HCT116 (cell line): ENCODE results near the gene PRPSAP1. TPM values are rescaled to one million over a fixed set of nuclear protein-coding genes. Genes with fewer than 3 reads are reported as not detected.

Source experiments
- ATAC-seq: fragments of 200-7000 bp; cut with Tn5 transposase; 2 replicates; pipeline ENCODE4 v1.9.1; 2020; ENCODE audit warnings: mild to moderate bottlenecking, moderate library complexity
- BruUV-seq: library from RNA; stranded (reverse); fragments of 400-500 nt; replicated peaks from 2 replicates; lab custom pipeline; 2021; lab: Mats Ljungman, UMichigan
- CTCF ChIA-PET: fragments of 300-600 bp; sonication (Branson Sonifier 250); formaldehyde crosslinking; loops from one replicate; lab custom pipeline; 2021; ENCODE audit warnings: antibody characterized with exemption; lab: Charles Lee
- POLR2A ChIA-PET: fragments of 300-600, 350-600 bp; sonication (Branson Sonifier 250); formaldehyde crosslinking; loops from one replicate; lab custom pipeline; 2021; ENCODE audit warnings: antibody characterized with exemption; lab: Charles Lee
- RAD21 ChIA-PET, 2 experiments: fragments of 300-600 bp; sonication (Branson Sonifier 250); formaldehyde crosslinking; loops; one replicate each; lab custom pipeline; 2023; ENCODE audit warnings: low total read pairs in 2 of 2; ENCODE audit not compliant: uncharacterized antibody in 2 of 2, unreplicated experiment in 2 of 2, low non-redundant PET in 1 of 2; lab: Charles Lee
- DNase-seq: peaks from one replicate; pipeline ENCODE4 v3.0.0-alpha.2; 2010; ENCODE audit warnings: low read depth, low spot score
- H2AFZ ChIP-seq: fragments of 200-600 bp; shearing (Covaris generic), sonication (generic); 2 replicates; pipeline ENCODE4 v1.6.1; 2017; ENCODE audit warnings: low read depth, mixed run types, mixed read lengths, antibody characterized with exemption, low read length; ENCODE audit not compliant: poor library complexity, severe bottlenecking
- H3K27ac ChIP-seq: 2 replicates; pipeline ENCODE4 v1.5.1; 2012; ENCODE audit warnings: low read depth, low read length
- H3K27me3 ChIP-seq: fragments of 200-600 bp; sonication (generic); 2 replicates; pipeline ENCODE4 v1.6.1; 2016; ENCODE audit warnings: mixed run types, low read length, mixed read lengths; ENCODE audit not compliant: insufficient read depth
- H3K36me3 ChIP-seq, 2 experiments: fragments of 200-500 bp in 1 of 2; fragments of 200-600 bp in 1 of 2; sonication (Bioruptor generic) in 1 of 2; sonication (generic) in 1 of 2; 2 replicates each; pipeline versions ENCODE4 v1.5.1 to v1.6.1; 2014 to 2016; ENCODE audit warnings: low read length in 2 of 2, inconsistent platforms in 1 of 2, mixed read lengths in 1 of 2, mixed run types in 1 of 2; ENCODE audit not compliant: insufficient read depth in 2 of 2, control insufficient read depth in 1 of 2
- H3K4me1 ChIP-seq, 2 experiments: fragments of 200-600 bp in 1 of 2; sonication (generic) in 1 of 2; 2 replicates each; pipeline versions ENCODE4 v1.5.1 to v1.6.1; 2012 to 2017; ENCODE audit warnings: low read length in 2 of 2, inconsistent platforms in 1 of 2, mild to moderate bottlenecking in 1 of 2, mixed read lengths in 1 of 2, mixed run types in 1 of 2, moderate library complexity in 1 of 2; ENCODE audit not compliant: insufficient read depth in 2 of 2, control insufficient read depth in 1 of 2
- H3K4me2 ChIP-seq: fragments of 200-600 bp; sonication (generic); 2 replicates; pipeline ENCODE4 v1.6.1; 2017; ENCODE audit warnings: mixed run types, low read length, mixed read lengths
- H3K4me3 ChIP-seq, 2 experiments: fragments of 200-600 bp in 1 of 2; sonication (generic) in 1 of 2; replicated peaks in 1 of 2; 2 replicates each; pipeline ENCODE4 v1.5.1; 2011 to 2016; ENCODE audit warnings: low read length in 2 of 2, control low read depth in 1 of 2, low read depth in 1 of 2, mild to moderate bottlenecking in 1 of 2, mixed read lengths in 1 of 2, mixed run types in 1 of 2
- H3K79me2 ChIP-seq: fragments of 200-600 bp; sonication (generic); 2 replicates; pipeline ENCODE4 v1.6.1; 2017; ENCODE audit warnings: mild to moderate bottlenecking, mixed run types, low read length, moderate library complexity, mixed read lengths; ENCODE audit not compliant: insufficient read depth
- H3K9ac ChIP-seq: fragments of 200-600 bp; sonication (generic); 2 replicates; pipeline ENCODE4 v1.6.1; 2016; ENCODE audit warnings: low read length, mixed read lengths
- H3K9me2 ChIP-seq: fragments of 200-600 bp; sonication (generic), shearing (Covaris generic); 2 replicates; pipeline ENCODE4 v1.6.1; 2017; ENCODE audit warnings: mixed run types, mild to moderate bottlenecking, moderate library complexity; ENCODE audit not compliant: insufficient read depth
- H3K9me3 ChIP-seq, 2 experiments: fragments of 200-500 bp in 1 of 2; fragments of 200-600 bp in 1 of 2; sonication (Bioruptor generic) in 1 of 2; sonication (generic) in 1 of 2; 2 replicates each; pipeline ENCODE4 v1.6.1; 2014 to 2017; ENCODE audit warnings: low read length in 2 of 2, mixed read lengths in 2 of 2, inconsistent platforms in 1 of 2, low read depth in 1 of 2, mild to moderate bottlenecking in 1 of 2, mixed run types in 1 of 2, moderate library complexity in 1 of 2; ENCODE audit not compliant: control insufficient read depth in 1 of 2, insufficient read depth in 1 of 2
- H4K20me1 ChIP-seq: fragments of 200-600 bp; sonication (generic), shearing (Covaris generic); 2 replicates; pipeline ENCODE4 v1.6.1; 2017; ENCODE audit warnings: mixed run types, mild to moderate bottlenecking, moderate library complexity; ENCODE audit not compliant: insufficient read depth
- CEBPB ChIP-seq: IDR thresholded peaks from 2 replicates; pipeline ENCODE4 v1.6.1; 2012; ENCODE audit warnings: low read depth
- EGR1 ChIP-seq: IDR thresholded peaks from 2 replicates; pipeline ENCODE4 v1.6.1; 2012; ENCODE audit warnings: low read depth
- ELF1 ChIP-seq: IDR thresholded peaks from 2 replicates; pipeline ENCODE4 v1.6.1; 2012; ENCODE audit warnings: low read depth, borderline replicate concordance
- EZH2 ChIP-seq: fragments of 200-600 bp; sonication (generic); IDR thresholded peaks from 2 replicates; pipeline ENCODE4 v1.6.1; 2017; ENCODE audit warnings: antibody characterized with exemption, mixed run types
- POLR2A ChIP-seq: IDR thresholded peaks from 2 replicates; pipeline ENCODE4 v1.7.0; 2011; ENCODE audit warnings: borderline replicate concordance; ENCODE audit not compliant: insufficient read depth, insufficient read length; ENCODE audit errors: extremely low read depth
- POLR2AphosphoS5 ChIP-seq: IDR thresholded peaks from 2 replicates; pipeline ENCODE4 v1.6.1; 2011; ENCODE audit warnings: mild to moderate bottlenecking, low read depth, low read length, moderate library complexity
- REST ChIP-seq: IDR thresholded peaks from 2 replicates; pipeline ENCODE4 v1.6.1; 2012; ENCODE audit warnings: low read depth
- TCF7L2 ChIP-seq: IDR thresholded peaks from 2 replicates; pipeline ENCODE4 v1.7.0; 2011; ENCODE audit warnings: borderline replicate concordance, inconsistent platforms; ENCODE audit not compliant: insufficient read depth, insufficient read length; ENCODE audit errors: extremely low read depth
- YY1 ChIP-seq: IDR thresholded peaks from 2 replicates; pipeline ENCODE4 v1.6.1; 2011; ENCODE audit warnings: low read length, low read depth, moderate library complexity, mild to moderate bottlenecking; ENCODE audit not compliant: insufficient replicate concordance; ENCODE audit errors: extremely low read depth
- ZFX ChIP-seq: fragments of 450-650 bp; IDR thresholded peaks from 2 replicates; pipeline ENCODE4 v1.6.1; 2017
- intact Hi-C: fragments of 100-400 bp; cut with micrococcal nuclease; formaldehyde crosslinking; loops from 2 replicates; pipeline ENCODE4 v1.10.0; 2022
- total RNA-seq: library from RNA; stranded (reverse); gene quantifications from one replicate; pipeline ENCODE4 v1.2.1, GENCODE V29; 2021; ENCODE audit not compliant: unreplicated experiment
- TF ChIP-seq, protein P1 (sequence below): IDR thresholded peaks from 2 replicates; pipeline ENCODE4 v1.6.1; 2011; ENCODE audit warnings: mild to moderate bottlenecking, low read length, moderate library complexity; ENCODE audit not compliant: insufficient replicate concordance; ENCODE audit errors: extremely low read depth

PRPSAP1 gene
- total RNA-seq, 1 experiment from 2014 or later, result 81.4 TPM

GRCh38 chr17:76399175-76400172 lies 45.8 kb upstream of the PRPSAP1 start:
- TF ChIP-seq TCF7L2 (no peak), ZFX (no peak), POLR2A (no peak), CEBPB (no peak), EZH2 (no peak), ELF1 (no peak), YY1 (no peak), EGR1 (no peak), REST (no peak), POLR2AphosphoS5 (no peak)
- TF ChIP-seq, protein P1, sequence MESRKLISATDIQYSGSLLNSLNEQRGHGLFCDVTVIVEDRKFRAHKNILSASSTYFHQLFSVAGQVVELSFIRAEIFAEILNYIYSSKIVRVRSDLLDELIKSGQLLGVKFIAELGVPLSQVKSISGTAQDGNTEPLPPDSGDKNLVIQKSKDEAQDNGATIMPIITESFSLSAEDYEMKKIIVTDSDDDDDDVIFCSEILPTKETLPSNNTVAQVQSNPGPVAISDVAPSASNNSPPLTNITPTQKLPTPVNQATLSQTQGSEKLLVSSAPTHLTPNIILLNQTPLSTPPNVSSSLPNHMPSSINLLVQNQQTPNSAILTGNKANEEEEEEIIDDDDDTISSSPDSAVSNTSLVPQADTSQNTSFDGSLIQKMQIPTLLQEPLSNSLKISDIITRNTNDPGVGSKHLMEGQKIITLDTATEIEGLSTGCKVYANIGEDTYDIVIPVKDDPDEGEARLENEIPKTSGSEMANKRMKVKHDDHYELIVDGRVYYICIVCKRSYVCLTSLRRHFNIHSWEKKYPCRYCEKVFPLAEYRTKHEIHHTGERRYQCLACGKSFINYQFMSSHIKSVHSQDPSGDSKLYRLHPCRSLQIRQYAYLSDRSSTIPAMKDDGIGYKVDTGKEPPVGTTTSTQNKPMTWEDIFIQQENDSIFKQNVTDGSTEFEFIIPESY, result no peak
- RAD21 ChIA-PET, result interaction anchor here in 1 of 2 experiments (1.8 kb wide), 1 partner anchor 59 kb away, joined by 7 read pairs; no protein-coding TSS in a partner anchor
- no peaks in the 10 kb centered on the region for H3K4me1 ChIP-seq

More at GRCh38 chr17:76399175-76400172, 45.8 kb upstream of the PRPSAP1 start:
- Histone ChIP-seq H3K27me3 (no peaks in the 10 kb centered on the region), H3K9me2 (no peaks in the 10 kb centered on the region), H3K36me3 (peaks cover 60 to 66% of the 10 kb centered on the region in 2 experiments; a peak in 3 of 4 replicates), H3K9ac (no peak overlapping the region), H3K79me2 (no peaks in the 10 kb centered on the region; the same call in 1 of the 2 replicates), H3K9me3 (no peaks in the 10 kb centered on the region), H4K20me1 (peaks cover 4% of the 10 kb centered on the region; the same call in 1 of the 2 replicates), H2AFZ (no peak overlapping the region), H3K27ac (no peak overlapping the region), H3K4me2 (no peak overlapping the region), H3K4me3 (no peak overlapping the region)
- ChIA-PET CTCF (interaction anchor here (1.2 to 3.9 kb wide), 10 partner anchors 9 to 120 kb away, joined by 3 to 64 read pairs (median 14); partner anchors contain the start of genes PRPSAP1 and SPHK1), POLR2A (no interaction called here)
- DNase-seq (no peak), ATAC-seq (no peak)
- intact Hi-C loops, result loop anchor here (2.0 kb wide), 1 partner anchor 29 kb away; no protein-coding TSS in a partner anchor
- TSS peak; percentile 18 for BruUV-seq
